GM10266 (cell line): ENCODE measurements around the gene ANGPT4.
"Not testable (repeated sequence)": the region's sequence is repeated elsewhere in the genome, so short reads cannot be mapped to it uniquely, and the experiment has no call there.

Experiments
- DNase-seq: peaks from one replicate; pipeline ENCODE4 v3.0.0; 2012; ENCODE audit errors: extremely low spot score
- TF ChIP-seq, protein P1 (sequence below): IDR thresholded peaks from 2 replicates; pipeline ENCODE4 v1.5.1; 2012; ENCODE audit warnings: mild to moderate bottlenecking, low read depth; ENCODE audit not compliant: control insufficient read depth, insufficient read depth; ENCODE audit errors: missing control alignments

Gene ANGPT4

DNA sequence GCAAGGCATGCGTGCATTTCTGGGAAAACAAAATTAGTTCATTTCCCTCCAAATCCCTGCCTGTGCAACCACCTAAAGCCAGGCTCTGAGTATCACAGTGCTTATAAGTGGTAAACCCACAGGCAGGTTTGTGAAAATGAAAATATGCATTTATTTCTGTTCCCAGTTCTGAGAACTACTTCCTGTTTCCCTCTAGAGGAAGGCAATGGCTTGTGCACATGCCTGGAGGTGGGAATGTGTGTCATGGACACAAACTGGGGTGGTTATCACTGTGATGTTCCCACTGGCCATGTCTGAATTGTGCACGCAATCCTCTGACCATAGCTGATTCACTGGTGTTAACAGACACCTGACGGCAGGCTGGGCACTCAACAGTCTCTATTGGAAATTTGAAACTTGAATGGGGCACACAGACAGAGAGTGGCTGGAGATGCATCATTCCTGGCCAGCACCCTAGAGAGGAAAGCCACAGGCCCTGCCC is 56.3 kb downstream of the ANGPT4 start:
- TF ChIP-seq, protein P1, sequence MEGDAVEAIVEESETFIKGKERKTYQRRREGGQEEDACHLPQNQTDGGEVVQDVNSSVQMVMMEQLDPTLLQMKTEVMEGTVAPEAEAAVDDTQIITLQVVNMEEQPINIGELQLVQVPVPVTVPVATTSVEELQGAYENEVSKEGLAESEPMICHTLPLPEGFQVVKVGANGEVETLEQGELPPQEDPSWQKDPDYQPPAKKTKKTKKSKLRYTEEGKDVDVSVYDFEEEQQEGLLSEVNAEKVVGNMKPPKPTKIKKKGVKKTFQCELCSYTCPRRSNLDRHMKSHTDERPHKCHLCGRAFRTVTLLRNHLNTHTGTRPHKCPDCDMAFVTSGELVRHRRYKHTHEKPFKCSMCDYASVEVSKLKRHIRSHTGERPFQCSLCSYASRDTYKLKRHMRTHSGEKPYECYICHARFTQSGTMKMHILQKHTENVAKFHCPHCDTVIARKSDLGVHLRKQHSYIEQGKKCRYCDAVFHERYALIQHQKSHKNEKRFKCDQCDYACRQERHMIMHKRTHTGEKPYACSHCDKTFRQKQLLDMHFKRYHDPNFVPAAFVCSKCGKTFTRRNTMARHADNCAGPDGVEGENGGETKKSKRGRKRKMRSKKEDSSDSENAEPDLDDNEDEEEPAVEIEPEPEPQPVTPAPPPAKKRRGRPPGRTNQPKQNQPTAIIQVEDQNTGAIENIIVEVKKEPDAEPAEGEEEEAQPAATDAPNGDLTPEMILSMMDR = no peak
- DNase-seq = no peak

DNA sequence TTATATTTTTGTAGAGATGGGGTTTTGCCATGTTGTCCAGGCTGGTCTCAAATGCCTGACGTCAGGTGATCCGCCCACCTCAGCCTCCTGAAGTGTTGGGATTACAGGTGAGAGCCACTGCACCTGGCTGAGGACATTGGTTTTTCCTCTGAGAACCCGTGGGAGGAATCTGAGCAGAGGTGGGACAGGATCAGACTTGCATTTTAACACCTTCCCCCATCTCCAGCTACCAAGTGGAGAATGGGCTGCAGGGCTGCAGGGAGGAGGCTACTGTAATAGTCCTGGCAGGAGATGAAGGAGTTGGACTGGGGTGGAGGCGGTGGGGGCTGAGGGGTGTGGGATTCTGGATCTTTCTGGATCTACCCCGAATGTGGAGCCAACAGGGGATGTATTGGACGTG is 58.1 kb downstream of the ANGPT4 start:
- no peak for DNase-seq
- TF ChIP-seq, protein P1 = no peak

DNA sequence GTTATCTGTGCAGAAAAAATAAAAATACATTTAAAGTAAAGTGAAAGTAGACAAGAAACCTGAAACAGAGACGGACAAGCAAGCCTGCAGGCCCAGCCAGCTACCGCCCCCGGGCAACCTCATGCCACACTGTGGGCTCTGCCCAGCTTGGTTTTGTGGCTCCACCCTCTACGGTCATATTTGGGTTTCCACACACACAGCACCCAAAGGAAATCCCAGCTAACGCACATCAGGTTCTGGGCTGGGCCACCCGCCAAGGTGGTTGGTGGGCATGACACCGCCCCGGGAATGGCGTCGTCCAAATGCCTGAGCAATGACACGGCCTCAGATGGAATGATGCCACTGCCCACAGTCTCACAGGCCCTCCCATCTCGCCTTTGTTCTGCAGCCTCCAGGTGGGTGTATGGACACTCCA is 59.8 kb downstream of the ANGPT4 start:
- no peak for DNase-seq
- TF ChIP-seq, protein P1 = no peak

DNA sequence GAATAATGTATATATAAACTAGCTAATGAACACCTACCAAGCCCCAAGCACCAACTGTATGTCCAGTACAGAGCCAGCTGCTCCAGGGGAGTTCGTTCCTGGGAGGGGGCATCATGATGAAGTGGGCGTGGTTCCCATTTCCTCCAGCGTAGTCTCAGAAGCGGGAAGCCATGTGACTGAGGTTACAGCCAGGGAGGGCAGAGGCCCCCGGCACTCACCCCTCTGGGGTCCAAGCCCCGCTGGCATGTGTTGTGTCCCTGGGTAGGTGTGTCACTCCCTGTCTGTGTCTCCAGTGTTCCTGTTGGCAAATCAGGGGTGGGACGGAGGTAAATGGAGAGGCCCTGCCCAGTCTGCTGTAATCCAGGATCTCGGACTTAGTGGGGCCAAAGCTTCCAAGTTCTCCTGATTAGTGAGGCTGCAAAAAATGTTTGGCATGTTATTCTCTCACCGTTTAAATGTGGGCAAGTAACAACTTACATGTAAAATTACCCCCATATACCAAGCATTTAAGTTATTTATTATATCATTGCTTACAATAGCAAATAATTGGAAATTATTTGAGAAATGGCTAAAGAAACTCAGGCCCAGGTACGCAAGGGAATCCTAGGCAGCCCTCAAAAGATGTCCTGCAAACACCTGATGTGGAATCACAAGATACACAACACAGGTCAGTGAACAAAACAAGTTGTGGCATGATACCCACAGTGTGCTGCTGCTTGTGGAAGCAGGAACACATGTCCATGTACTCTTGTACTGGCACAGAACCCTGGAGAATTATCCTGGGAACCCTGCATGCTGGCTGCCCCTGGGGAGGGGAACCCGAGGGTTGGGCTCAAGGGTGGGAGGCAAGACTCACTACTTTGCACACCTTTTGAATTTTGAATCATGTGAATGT is 60.4 kb downstream of the ANGPT4 start:
- DNase-seq = no peak
- TF ChIP-seq, protein P1 = no peak

DNA sequence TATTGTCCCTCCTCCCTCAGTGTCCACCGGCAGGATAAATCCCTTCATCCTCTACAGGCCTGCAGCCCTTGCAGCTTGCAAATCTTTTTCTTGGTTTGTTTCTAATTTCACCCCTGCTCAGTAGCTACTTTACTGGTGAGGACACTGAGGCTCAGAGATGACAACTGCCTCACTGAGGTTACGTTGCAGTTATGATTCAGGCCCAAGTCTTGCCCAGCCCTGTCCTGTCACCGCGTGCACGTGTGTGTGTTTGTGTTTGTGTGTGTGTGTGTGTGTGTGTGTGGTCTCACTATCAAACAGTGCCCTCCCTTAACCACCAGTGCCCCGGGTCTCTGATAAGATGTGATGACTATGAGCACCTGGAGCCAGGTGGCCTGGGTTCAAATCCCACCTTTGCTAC is 61.5 kb downstream of the ANGPT4 start:
- TF ChIP-seq, protein P1 = no peak
- DNase-seq = no peak

DNA sequence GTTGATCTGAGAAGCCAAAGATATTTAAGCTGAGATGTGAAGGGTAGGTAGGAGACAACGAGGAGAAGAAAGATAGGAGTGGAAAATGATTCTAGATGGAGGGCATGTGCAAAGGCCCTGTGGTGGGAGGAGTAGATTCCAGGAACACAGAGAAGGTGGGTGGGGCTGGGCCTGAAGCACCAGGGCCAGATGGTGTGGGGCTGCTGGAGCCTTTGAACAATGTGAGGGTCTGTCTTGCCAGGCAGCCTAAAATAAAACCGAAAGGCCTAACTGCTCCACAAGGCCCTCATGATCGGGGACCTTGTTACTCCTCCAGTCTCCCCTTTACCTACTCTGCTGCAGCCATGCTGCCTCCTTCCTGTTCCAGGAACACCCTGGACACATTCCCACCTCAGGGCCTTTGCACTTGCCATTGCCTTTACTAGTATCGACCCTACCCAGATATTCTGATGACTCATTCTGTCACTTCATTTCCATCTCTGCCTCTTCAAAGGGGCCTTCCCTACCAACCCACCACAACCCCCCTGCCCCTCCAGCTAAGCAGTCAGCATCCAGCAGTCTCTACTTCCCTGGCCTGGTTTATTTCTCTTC is 62.6 kb downstream of the ANGPT4 start:
- no peak for DNase-seq
- TF ChIP-seq, protein P1 = no peak

DNA sequence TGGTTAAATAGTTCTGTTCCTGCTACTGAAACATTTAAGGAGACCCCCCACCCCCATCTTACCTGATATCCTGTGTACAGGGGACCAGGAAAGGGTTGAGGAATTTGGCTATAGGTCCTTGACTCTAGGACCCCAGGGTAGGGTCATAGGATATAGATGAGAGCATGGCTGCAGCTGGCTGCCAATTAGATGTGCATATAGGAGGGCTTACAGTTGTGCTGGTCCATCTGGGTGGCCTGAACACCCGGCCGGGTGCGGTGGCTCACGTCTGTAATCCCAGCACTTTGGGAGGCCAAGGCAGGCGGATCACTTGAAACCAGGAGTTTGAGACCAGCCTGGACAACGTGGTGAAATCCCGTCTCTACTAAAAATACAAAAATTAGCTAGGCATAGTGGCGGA is 67.4 kb downstream of the ANGPT4 start:
- not testable (repeated sequence) for DNase-seq
